GM18868 (cell line): ENCODE measurements around the gene AKTIP.

Source experiments
- ATAC-seq: cut with Tn5 transposase; IDR thresholded peaks from one replicate; pipeline ENCODE4 v1.9.1; 2021; ENCODE audit warnings: mild to moderate bottlenecking, moderate library complexity; ENCODE audit not compliant: unreplicated experiment

The AKTIP gene

GRCh38 chr16:53484542-53484941, 18.5 kb downstream of the AKTIP start:
- ATAC-seq, result no peak

GRCh38 chr16:53482123-53482522, 20.9 kb downstream of the AKTIP start:
- ATAC-seq, result no peak

GRCh38 chr16:53480394-53480793, 22.6 kb downstream of the AKTIP start:
- no peak for ATAC-seq

GRCh38 chr16:53478965-53479364, 24.0 kb downstream of the AKTIP start:
- no peak for ATAC-seq

- no peak for ATAC-seq
These were observed 26.1 kb downstream of the AKTIP start for GRCh38 chr16:53476867-53477266.

- no peak for ATAC-seq
These were observed 37.3 kb downstream of the AKTIP start for GRCh38 chr16:53465606-53466280.

- ATAC-seq, result no peak
These were observed 44.4 kb downstream of the AKTIP start for GRCh38 chr16:53458635-53459034.

- peak; percentile 100 for ATAC-seq
These were observed 45.3 kb downstream of the AKTIP start for GRCh38 chr16:53457670-53458069.

- no peak for ATAC-seq
These were observed 46.4 kb downstream of the AKTIP start for GRCh38 chr16:53456625-53457024.

- no peak for ATAC-seq
These were observed 49.1 kb downstream of the AKTIP start for GRCh38 chr16:53453928-53454327.

GRCh38 chr16:53449816-53450517, 53.0 kb downstream of the AKTIP start:
- ATAC-seq, result no peak

- ATAC-seq, result no peak
These were observed 56.9 kb downstream of the AKTIP start for GRCh38 chr16:53446090-53446489.

GRCh38 chr16:53445534-53445933, 57.5 kb downstream of the AKTIP start:
- no peak for ATAC-seq
